HG03457 (cell line): ENCODE measurements around the gene ARHGEF3.

Source experiments
- ATAC-seq: cut with Tn5 transposase; IDR thresholded peaks from one replicate; pipeline ENCODE4 v1.9.1; 2021; ENCODE audit warnings: moderate number of reproducible peaks; ENCODE audit not compliant: unreplicated experiment

Gene ARHGEF3

GRCh38 chr3:56823421-56823926 is 21.7 kb upstream of the ARHGEF3 start:
- no peak for ATAC-seq

GRCh38 chr3:56822501-56822900 is 20.8 kb upstream of the ARHGEF3 start:
- no peak for ATAC-seq

DNA sequence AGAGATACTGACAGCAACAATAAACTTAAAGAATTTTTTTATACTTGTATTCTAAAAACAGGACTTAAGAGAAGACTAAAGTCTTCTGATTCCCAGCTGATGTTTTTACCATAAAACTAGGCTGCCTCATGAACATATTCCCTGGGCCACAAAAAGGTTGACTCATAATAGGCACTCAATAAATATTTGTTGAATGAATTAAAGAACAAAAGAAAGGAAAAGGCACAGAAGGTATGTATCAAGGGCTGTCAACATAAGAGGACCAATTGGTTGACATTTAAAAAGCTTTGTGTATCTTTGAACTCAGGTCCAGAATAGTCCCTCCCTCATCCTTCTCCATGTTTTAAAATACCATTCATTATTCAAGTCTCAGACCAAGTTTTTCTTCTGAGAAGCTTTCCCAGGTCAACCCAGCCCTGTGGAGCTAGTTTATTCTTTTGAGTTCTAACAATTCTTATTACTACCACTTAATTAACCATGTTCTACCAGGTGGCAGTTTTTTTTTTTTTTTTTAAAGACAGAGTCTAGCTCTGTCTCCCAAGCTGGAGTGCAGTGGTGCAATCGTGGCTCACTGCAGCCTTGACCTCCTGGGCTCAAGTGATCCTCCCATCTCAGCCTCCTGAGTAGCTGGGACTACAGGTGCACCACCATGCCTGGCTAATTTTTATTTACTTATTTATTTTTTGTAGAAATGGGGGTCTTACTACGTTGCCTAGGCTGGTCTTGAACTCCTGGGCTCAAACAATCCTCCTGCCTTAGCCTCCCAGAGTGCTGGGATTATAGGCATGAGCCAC is 17.5 kb upstream of the ARHGEF3 start:
- ATAC-seq, result no peak

- no peak for ATAC-seq
Observed at GRCh38 chr3:56818156-56818985, 16.6 kb upstream of the ARHGEF3 start.

DNA sequence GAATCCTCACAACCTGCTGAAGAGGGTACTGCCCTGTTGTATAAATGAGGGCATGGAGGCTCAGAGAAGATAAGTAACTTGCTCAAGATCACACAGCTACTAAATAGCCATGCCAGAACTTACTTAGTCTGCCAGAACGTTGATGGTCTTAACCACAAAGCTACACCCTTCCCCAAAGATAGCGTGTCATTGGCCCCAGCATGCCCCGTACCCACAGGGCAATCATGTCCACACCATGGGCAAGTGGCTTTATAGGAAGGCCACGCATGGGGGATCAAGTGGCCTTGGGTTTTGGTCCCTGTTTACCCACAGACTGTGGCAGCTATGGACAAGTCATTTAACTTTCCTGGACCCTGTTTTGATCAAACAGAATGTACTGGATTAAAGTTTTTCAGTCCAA is 15.9 kb upstream of the ARHGEF3 start:
- ATAC-seq, result no peak

- no peak for ATAC-seq
Observed at GRCh38 chr3:56816061-56816460, 14.3 kb upstream of the ARHGEF3 start.

DNA sequence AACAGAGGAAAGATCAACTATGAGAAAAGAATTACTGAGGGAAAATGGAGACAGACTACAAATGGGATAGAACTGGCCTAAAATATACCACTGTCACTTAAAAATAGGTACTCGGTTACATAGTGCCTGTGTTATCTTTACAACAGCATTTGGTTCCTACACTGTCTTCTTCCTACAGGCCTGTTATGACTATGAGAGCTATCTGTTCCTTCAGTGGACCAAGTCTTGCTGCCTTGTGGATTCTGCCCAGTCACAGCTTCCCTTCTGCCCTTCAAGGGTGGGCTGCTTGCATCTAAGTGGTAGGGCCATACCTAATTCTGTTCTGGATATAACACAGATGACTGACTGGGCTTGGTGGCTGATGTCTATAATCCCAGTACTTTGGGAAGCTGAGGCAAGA is 13.8 kb upstream of the ARHGEF3 start:
- no peak for ATAC-seq

DNA sequence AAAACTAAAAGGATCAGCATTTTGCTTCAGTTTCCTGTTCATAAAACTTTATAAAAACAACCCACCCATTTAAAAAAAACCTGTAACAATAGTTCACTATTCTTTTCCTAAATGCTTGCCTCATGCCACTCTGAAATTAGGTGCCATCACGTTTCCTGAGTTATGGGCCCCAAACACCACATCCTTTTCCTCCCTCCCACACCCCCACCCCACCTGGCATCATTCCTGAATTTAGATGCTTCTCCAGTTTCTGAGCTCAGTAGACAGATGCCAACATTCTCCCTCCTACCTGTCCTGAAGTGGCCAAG is 11.9 kb upstream of the ARHGEF3 start:
- no peak for ATAC-seq

GRCh38 chr3:56812754-56813652 is 11.3 kb upstream of the ARHGEF3 start:
- no peak for ATAC-seq

- no peak for ATAC-seq
Observed at GRCh38 chr3:56811546-56812202, 9.9 kb upstream of the ARHGEF3 start.

- ATAC-seq, result no peak
Observed at GRCh38 chr3:56810577-56811545, 9.1 kb upstream of the ARHGEF3 start.

GRCh38 chr3:56806407-56806806 is 4.7 kb upstream of the ARHGEF3 start:
- ATAC-seq, result no peak

GRCh38 chr3:56802790-56803189 is 1.0 kb upstream of the ARHGEF3 start:
- no peak for ATAC-seq

DNA sequence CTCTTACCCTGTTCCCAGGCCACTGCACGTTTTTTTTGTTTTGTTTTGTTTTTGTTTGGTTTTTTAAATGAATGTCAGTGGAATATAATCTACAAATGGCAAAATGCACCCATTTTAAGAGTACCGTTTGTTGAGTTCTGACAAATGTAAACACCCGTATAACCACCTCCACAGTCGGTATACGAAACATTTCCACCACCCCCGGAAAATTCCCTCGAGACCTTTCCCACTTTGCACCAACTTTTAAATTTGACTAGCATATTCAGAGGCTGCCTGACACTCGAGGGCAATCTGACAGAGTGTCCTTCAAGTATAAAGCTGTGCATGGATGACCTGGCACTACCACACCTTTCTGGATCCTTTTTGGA is 613 bp upstream of the ARHGEF3 start:
- no peak for ATAC-seq

- no peak for ATAC-seq
Observed at GRCh38 chr3:56800832-56801661, 702 bp downstream of the ARHGEF3 start.

DNA sequence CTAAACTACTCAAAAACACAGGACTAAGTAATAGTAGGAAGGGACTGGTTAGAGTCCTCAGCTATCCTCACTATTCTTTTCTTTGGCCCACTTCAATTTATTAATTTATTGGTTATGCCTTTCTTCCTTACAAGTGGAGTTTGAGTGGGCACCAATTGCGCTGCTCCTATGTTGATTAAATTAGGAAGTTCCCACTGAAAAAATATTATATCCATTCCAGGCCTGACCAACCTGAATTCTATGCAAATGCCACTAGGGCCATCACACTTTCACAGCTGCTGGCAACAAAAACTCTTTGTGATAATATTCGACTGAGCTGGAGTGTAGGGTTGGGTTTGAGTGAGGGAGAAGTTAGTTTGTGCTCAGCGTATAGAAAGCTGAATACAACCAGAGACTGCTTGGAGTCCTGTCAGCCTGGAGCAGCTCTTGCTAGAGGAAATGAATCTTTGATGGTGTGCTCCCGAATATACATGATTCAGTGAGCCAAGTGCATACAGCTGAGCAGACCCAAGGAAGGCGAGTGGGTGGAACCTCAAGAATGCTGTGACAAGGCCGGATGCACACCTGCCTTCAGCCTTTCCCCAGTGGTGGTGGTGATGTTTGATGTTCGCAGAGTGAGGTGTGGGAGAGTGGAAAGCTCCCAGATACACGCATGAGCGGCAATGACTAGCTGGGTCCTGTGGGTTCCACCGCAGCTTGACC is 1.5 kb downstream of the ARHGEF3 start:
- no peak for ATAC-seq

- no peak for ATAC-seq
Observed at GRCh38 chr3:56799251-56799882, 2.4 kb downstream of the ARHGEF3 start.

- ATAC-seq, result no peak
Observed at GRCh38 chr3:56796996-56797395, 4.8 kb downstream of the ARHGEF3 start.
